ENCODE data around the gene ZNF157.

DNA sequence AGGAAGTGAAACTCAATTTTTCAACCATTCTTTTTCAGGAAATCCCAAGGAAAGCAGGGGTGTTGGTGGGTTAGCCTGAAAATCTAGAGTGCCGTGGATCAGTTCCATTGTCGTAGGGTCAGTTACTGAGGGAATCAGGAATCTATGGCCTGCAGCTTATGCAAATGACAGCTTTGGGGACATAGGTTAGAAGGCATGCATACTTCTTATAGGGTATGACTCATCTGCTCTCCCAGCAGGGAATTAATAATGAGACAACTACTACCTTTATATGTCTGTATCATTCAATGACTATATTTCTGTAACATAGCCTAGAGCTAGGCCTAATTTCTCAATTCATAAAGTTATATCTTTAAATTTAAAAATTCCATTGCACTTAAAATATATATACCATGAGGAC lies 76.1 kb downstream of the ZNF157 start:
- TF ChIP-seq, protein P1, sequence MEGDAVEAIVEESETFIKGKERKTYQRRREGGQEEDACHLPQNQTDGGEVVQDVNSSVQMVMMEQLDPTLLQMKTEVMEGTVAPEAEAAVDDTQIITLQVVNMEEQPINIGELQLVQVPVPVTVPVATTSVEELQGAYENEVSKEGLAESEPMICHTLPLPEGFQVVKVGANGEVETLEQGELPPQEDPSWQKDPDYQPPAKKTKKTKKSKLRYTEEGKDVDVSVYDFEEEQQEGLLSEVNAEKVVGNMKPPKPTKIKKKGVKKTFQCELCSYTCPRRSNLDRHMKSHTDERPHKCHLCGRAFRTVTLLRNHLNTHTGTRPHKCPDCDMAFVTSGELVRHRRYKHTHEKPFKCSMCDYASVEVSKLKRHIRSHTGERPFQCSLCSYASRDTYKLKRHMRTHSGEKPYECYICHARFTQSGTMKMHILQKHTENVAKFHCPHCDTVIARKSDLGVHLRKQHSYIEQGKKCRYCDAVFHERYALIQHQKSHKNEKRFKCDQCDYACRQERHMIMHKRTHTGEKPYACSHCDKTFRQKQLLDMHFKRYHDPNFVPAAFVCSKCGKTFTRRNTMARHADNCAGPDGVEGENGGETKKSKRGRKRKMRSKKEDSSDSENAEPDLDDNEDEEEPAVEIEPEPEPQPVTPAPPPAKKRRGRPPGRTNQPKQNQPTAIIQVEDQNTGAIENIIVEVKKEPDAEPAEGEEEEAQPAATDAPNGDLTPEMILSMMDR (conservative IDR thresholded peaks at IDR 0.05; ENCODE audit: low read depth, low read length), result no peak
- no peak for TF ChIP-seq EZH2 (IDR thresholded peaks at IDR 0.05; ENCODE audit: low read length, unreplicated experiment)

Data from PC-3 (cell line).